HG03097 (cell line): Measurements from ENCODE around the gene PGPEP1.
A peak's percentile ranks its signal among the peaks of the same experiment; 100 is the strongest.
"Not testable (repeated sequence)": the region's sequence is repeated elsewhere in the genome, so short reads cannot be mapped to it uniquely, and the experiment has no call there.

Experiments
- ATAC-seq: cut with Tn5 transposase; IDR thresholded peaks from one replicate; pipeline ENCODE4 v1.9.1; 2021; ENCODE audit not compliant: unreplicated experiment, low FRiP score

Gene PGPEP1

GRCh38 chr19:18308051-18308947 lies 32.1 kb upstream of the PGPEP1 start:
- ATAC-seq: no peak

- ATAC-seq: no peak
These were observed 31.5 kb upstream of the PGPEP1 start for GRCh38 chr19:18308948-18309325.

- ATAC-seq: no peak
These were observed 30.8 kb upstream of the PGPEP1 start for GRCh38 chr19:18309525-18310064.

- no peak for ATAC-seq
These were observed 30.1 kb upstream of the PGPEP1 start for GRCh38 chr19:18310118-18310909.

- ATAC-seq: no peak
These were observed 29.4 kb upstream of the PGPEP1 start for GRCh38 chr19:18310966-18311365.

- ATAC-seq: no peak
These were observed 28.8 kb upstream of the PGPEP1 start for GRCh38 chr19:18311502-18312091.

GRCh38 chr19:18312092-18312534 lies 28.3 kb upstream of the PGPEP1 start:
- no peak for ATAC-seq

GRCh38 chr19:18313398-18313797 lies 27.0 kb upstream of the PGPEP1 start:
- ATAC-seq: no peak

- no peak for ATAC-seq
These were observed 22.2 kb upstream of the PGPEP1 start for GRCh38 chr19:18317961-18318800.

GRCh38 chr19:18319591-18320135 lies 20.7 kb upstream of the PGPEP1 start:
- ATAC-seq: no peak

- ATAC-seq: no peak
These were observed 19.3 kb upstream of the PGPEP1 start for GRCh38 chr19:18320865-18321733.

GRCh38 chr19:18321734-18322102 lies 18.7 kb upstream of the PGPEP1 start:
- no peak for ATAC-seq

GRCh38 chr19:18322318-18322758 lies 18.1 kb upstream of the PGPEP1 start:
- ATAC-seq: no peak

- peak; percentile 90 for ATAC-seq
These were observed 17.5 kb upstream of the PGPEP1 start, which contains the start of gene LSM4 for GRCh38 chr19:18322759-18323460. Gene LSM4, minus strand, starts transcription at chr19:18323076. Its CDS starts 56 bp downstream, at chr19:18323020.

- ATAC-seq: not testable (repeated sequence)
These were observed 16.0 kb upstream of the PGPEP1 start for GRCh38 chr19:18324373-18324731.

- no peak for ATAC-seq
These were observed 13.6 kb upstream of the PGPEP1 start for GRCh38 chr19:18326772-18327171.

GRCh38 chr19:18328340-18329034 lies 11.9 kb upstream of the PGPEP1 start:
- ATAC-seq: peak; percentile 80

GRCh38 chr19:18329035-18329376 lies 11.4 kb upstream of the PGPEP1 start:
- no peak for ATAC-seq
